Effector CD4-positive, alpha-beta T cell (primary cell): ENCODE data around the gene PLCD3.

Source experiments
- DNase-seq: peaks from one replicate; pipeline ENCODE4 v3.0.0-alpha.2; 2020

PLCD3 gene

GRCh38 chr17:45098869-45099616, 33.3 kb downstream of the PLCD3 start:
- DNase-seq = peak; percentile 72

DNA sequence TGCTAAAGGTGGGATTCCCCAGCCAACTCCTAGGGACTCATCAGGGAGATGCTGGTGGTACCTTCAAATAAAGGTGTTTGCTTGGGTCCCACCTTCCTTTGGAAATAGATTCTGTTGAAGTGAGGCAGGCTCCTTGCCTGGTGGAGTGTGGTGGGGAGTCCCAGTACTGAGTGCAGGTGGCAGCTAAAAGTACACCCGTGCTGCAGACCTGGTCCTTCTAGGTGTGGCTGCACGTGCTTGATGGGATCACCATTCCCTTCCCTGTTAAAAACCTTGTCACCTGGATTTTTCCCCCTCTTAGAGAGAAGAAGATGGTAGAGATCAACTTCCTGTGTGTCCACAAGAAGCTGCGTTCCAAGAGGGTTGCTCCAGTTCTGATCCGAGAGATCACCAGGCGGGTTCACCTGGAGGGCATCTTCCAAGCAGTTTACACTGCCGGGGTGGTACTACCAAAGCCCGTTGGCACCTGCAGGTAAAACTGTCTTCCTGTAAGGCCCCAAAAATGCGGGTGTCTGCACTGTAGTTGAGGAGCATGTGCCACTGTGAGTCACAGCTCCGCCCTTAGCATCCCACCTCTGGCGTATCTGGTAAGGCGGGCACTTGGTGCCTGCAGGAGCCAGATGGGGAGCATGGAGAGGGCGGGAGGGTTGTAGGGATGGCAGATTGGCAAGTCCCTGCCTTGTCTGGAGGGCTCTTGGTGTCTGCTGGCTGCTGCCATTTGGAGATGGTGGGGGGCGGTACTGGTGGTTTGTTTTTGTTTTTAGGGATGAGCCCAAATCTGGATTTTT, 34.0 kb downstream of the PLCD3 start:
- no peak for DNase-seq

- no peak for DNase-seq
These were observed 35.4 kb downstream of the PLCD3 start for GRCh38 chr17:45096926-45097325.

- DNase-seq = no peak
These were observed 36.2 kb downstream of the PLCD3 start for GRCh38 chr17:45096141-45096540.

GRCh38 chr17:45093444-45094110, 38.7 kb downstream of the PLCD3 start:
- no peak for DNase-seq

DNA sequence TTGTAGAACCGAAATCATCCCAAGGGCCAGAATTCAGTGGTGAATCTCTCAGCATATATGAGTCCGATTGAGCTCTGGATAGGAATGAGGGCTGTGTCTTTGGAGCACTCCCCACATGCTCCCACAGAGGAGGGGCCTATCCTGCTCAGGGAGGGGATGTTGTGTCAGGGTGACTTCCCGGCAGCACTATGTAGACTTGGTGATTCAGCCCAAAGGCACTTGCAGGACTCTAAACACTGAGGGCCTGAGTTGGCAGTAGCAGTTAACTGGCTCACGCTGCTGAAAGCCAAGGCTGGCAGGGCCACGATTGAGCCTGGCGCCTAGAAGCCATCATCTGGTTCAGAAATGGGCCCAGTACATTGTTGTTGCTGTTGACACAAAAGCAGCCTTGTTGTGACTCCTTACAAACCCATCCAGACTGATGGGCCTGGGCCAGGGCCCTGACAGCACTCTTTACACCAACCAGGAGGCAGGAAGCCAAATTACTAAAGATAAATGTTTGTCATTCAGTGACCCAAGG, 39.3 kb downstream of the PLCD3 start:
- DNase-seq = no peak

GRCh38 chr17:45091778-45092425, 40.4 kb downstream of the PLCD3 start:
- DNase-seq = no peak

DNA sequence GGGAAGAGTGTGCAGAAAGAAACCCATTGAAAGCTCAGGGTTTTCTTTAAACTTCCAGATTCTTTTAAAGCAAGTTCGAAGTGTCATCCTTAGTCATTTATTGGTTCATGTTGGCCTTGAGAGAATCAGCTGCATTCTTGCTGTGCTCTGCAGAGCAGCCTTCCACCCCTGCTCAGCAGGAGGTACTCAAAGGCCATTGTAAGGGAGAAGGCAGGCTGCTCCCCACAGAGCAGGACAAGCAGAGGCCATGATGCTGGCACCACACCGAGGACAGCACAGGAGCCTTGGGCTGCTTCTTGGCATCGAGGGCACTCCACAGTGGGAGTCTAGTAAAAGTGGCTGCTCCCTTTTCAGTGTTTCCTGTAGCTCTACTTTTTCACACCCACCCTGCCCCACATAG, 41.6 kb downstream of the PLCD3 start:
- no peak for DNase-seq

DNA sequence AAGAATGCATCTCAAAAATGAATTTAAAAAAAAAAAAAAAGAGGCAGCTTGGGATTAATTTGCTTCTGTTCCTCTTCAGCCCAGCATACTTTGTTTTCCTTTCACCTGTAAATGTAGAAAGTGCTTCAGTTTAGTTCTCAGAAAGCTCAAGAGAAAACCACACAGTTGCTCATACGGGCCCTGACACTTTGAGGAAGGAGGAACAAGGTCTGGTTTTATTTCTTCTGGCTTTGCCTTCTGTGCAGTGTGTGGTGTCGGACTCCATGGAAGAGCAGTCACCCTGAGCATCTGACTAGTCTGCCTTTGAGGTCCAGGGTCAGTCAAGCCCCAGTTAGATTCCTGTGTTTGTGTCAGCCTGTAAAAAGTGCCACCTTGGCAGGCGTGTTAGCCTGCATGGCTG, 43.6 kb downstream of the PLCD3 start:
- no peak for DNase-seq

- DNase-seq = no peak
These were observed 44.3 kb downstream of the PLCD3 start for GRCh38 chr17:45087978-45088377.

- DNase-seq = no peak
These were observed 44.8 kb downstream of the PLCD3 start for GRCh38 chr17:45087504-45087975.

GRCh38 chr17:45086865-45087503, 45.3 kb downstream of the PLCD3 start:
- DNase-seq = no peak

GRCh38 chr17:45086391-45086790, 45.9 kb downstream of the PLCD3 start:
- DNase-seq = no peak

DNA sequence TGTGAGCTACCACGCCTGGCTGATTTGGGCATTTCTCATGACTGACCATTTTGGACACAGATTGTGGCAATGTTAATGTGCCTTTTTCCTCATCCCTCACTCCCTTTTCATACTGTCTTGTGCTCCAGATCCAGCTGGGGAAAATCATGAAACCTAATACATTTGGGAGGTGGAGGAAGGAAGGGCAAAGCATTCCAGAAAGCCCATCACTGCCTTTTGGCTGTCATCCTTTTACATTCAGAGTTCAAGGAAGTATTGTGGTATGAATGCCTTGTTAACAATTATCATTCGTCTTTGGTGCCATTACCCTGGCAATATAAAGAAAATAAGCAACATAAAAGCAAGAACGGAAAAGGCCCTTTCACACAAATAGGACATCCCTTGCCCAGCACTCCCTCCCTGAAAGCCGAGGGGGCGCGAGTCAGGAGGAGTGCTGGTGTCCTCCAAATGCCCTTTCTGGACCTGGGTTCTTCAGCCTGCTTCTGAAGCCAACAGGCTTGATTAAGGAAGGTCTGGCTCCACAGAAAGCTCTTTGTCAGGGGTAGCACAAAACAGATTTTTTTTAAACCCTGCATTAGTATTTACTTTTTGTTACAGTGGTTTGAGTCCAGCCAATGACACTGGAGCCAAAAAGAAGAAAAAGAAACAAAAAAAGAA, 51.1 kb downstream of the PLCD3 start:
- no peak for DNase-seq

DNA sequence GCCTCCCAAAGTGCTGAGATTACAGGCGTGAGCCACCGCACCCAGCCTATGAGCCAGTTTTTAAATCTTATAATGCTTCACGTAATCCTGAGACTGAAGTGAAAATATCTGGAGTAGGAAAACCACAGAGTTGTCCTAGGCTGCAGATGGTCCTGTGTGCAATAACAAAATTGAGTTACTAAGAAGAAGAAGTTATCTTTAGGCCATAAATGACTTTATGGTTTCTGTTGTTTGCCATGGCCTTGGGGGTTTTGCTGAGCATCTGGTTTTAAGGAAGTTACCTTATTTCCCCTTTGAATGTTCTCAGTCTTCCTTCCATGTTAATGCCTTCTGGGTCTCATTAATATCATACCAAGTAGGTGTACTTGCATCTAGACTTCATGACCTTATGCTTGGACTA, 54.7 kb downstream of the PLCD3 start:
- DNase-seq = no peak

GRCh38 chr17:45073414-45074070, 58.8 kb downstream of the PLCD3 start:
- DNase-seq = no peak

DNA sequence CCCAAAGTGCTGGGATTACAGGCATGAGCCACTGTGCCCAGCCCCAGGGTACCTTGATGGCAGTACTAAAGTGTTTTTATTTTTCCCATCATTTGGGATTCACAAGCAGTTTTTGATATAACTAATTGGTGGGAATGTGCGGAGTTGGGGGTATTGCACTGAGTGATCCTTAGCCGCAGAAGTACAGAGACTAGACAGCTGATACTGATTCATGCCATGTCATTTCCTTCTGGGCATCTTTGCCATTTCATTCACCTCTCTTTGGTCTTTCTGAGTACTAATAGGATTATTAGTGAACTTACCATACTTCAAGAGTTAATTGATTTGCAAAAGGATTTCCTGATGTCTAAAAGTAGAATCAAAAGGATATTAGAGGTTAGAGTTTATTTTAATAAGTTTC, 61.5 kb downstream of the PLCD3 start:
- DNase-seq = no peak

GRCh38 chr17:45070001-45070400, 62.3 kb downstream of the PLCD3 start:
- no peak for DNase-seq

GRCh38 chr17:45067637-45068036, 64.7 kb downstream of the PLCD3 start:
- no peak for DNase-seq

DNA sequence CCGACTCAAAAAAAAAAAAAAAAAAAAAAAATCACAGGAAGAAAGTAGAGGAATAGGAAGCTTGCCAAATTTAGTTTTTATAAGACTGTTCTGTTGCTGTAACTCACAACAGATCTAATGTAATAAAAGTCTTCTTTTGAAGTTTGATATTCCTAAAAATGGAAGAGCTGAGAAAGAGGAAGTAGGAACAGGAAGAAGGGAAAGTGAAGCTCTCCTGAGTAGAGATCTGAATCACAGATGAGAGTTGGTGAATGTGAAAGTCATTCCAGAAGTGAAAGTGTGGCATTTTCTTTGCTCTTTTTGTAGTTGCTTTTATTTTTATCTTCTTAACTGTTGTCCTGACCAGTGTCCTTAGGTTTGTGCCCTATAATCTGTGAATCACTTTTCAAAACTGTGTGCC, 69.1 kb downstream of the PLCD3 start:
- no peak for DNase-seq

GRCh38 chr17:45061606-45062205, 70.6 kb downstream of the PLCD3 start:
- no peak for DNase-seq
